ENCODE measurements around the gene DPF3.

DPF3 gene

GRCh38 chr14:72704502-72704901 lies 189.4 kb downstream of the DPF3 start:
- no peak for DNase-seq

DNA sequence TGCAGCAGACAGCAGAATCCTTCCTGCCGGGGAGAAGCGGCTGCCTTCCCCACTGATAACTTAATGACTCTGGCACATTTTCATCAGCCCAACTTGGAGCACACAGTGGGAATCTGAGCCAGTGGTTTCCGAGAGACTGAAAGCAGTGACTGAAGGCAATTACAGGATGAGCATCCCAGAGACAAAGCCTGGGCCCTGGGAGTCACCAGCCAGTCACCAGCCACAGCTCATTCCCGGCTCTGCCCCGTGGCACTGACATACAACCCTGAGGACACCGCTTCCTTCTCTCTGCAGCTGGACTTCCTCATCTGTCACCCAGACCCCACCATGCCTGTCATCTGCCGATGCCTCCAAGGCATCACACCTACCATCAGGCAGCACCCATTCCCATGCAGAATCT lies 192.3 kb downstream of the DPF3 start:
- no peak for DNase-seq

DNA sequence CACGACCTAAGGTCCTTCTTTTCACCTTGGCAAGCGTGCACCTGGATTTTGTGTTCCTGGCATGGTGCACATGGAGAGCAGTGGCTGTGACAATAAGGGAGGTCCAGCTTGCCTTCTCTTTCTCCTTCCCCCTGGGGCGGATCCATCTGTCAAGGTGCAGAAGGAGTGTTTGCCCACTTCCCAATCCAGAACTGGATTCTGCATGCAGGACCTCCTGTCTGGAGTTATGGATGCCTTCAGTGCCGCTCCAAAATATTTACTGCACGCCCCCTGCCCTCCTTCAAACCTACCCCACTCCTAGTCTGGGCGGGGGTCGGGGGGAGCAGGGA lies 192.7 kb downstream of the DPF3 start:
- DNase-seq = no peak

- DNase-seq = no peak
Observed at GRCh38 chr14:72700338-72701236, 193.3 kb downstream of the DPF3 start.

- DNase-seq = no peak
Observed at GRCh38 chr14:72699852-72700257, 194.0 kb downstream of the DPF3 start.

DNA sequence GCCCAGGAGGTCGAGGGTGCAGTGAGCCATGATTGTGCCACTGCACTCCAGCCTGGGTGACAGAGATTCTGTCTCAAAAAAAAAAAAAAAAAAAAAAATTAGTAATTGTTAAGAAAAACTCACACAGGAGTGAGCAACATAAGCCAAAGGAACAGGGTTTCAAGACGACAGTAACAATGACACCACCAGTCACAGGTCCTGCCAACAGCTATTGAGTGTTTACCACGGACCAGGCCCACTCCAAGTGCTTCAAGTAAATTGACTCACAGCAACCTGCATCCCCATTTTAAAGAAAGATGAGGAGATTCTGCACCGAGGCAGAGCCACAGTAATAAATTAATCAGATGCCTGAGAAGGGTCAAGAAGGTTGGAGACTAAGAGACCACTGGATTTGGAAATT lies 194.5 kb downstream of the DPF3 start:
- no peak for DNase-seq

- DNase-seq = no peak
Observed at GRCh38 chr14:72692696-72693095, 201.2 kb downstream of the DPF3 start.

GRCh38 chr14:72690324-72690723 lies 203.6 kb downstream of the DPF3 start:
- no peak for DNase-seq

DNA sequence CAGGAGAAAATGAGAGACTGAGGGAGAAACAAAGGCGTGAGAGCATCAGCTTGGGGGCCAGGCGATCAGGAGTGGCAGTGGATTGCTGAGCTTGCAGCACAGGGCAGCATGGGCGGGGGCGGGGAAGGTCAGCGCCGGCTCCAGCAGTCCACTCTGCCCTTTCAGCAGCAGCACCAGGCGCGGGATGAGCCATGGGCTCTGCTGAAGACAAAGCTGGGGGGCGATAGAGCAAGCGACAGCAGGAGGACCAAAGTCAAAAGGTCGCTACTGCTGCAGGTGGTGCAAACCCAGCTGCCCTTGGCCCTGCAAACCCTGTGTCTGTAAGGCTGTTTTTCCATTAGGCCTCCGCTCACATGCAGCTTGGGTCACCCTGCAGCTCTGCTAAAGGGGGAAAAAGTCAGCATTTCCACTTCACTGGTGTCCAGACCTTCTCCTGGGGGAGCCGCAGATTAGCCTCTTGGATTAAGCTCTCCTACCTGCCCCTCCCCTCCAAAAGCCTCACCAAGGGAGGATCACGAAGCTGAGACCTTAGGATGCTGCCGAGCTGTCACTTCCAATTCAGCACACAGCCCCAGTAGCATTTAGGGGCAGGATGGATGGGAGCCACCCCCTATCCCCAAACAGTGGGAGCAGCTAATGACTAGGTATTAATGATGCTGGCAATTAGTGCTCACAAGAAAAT lies 204.8 kb downstream of the DPF3 start:
- no peak for DNase-seq

DNA sequence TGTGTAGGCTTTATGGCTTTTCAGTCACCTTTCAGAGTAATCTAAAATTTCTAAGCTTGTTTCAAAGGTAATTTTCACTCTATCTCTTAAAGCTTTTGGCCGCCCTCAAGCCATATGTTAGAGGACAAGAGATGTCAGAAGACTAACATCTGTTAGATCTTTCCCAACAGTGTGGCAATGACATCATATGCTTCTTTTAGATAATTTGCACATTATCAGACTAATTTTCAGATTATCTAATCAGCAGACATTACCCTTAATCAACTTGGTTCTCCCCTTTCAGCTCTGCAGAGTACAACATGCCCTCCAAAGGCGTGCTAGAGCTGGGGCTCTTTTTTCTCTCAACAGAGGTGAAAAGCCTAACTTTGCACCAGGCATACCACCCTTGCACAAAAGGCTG lies 207.1 kb downstream of the DPF3 start:
- DNase-seq = no peak

DNA sequence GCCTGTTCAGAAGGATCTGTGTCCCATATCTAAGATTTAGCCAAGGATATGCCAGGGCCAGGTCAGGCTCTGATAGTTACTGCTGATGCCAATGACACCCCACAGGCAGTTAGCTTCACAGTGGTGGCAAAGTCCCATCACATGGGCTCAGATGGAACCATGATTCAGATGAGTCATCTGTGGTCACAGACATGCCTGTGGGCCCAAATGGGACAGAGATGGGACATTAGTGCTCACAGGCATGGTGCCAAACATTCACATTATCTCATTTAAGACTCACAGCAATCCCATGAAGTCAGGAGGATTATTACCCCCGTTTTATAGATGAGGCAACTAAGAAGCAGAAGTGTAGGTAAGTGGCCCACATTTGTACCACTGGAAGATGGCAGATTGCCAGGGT lies 207.8 kb downstream of the DPF3 start:
- DNase-seq = no peak

GRCh38 chr14:72685456-72685855 lies 208.4 kb downstream of the DPF3 start:
- DNase-seq = no peak

DNA sequence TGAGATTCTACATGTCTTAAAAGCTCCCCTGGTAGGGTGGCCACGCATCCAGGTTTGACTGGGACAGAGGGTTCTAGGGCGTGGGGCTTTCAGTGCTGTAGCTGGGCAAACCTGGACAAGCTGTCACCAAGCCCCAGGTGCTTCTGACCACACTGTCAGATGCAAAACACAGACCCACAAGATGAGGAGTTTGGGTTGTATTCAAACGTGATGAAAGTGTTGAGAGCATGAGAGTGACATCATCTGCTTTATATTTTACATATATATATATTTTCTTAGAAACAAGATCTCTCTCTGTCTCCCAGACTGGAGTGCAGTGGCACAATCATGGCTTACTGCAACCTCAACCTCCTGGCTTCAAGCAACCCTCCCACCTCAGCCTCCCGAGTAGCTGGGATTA lies 210.1 kb downstream of the DPF3 start:
- DNase-seq = no peak

DNA sequence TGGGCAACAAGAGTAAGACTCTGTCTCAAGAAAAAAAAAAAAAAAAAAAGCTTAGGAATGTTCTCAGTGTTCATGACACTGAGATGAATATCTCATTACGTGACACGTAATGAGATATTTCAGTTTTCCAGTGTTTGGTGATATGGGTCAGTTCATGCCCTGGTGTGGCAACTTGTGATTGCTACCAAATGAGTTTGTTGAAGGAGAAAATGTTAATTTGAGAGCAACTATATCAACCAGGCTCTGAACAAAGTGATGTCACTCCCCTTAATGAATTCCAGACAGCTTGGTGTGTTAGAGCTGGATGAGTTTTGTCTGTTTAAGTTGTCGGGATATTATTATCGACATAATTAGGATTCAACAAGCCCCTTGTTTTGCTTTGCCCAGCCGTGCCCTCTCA lies 211.7 kb downstream of the DPF3 start:
- DNase-seq = no peak

GRCh38 chr14:72680853-72681640 lies 212.9 kb downstream of the DPF3 start:
- no peak for DNase-seq

DNA sequence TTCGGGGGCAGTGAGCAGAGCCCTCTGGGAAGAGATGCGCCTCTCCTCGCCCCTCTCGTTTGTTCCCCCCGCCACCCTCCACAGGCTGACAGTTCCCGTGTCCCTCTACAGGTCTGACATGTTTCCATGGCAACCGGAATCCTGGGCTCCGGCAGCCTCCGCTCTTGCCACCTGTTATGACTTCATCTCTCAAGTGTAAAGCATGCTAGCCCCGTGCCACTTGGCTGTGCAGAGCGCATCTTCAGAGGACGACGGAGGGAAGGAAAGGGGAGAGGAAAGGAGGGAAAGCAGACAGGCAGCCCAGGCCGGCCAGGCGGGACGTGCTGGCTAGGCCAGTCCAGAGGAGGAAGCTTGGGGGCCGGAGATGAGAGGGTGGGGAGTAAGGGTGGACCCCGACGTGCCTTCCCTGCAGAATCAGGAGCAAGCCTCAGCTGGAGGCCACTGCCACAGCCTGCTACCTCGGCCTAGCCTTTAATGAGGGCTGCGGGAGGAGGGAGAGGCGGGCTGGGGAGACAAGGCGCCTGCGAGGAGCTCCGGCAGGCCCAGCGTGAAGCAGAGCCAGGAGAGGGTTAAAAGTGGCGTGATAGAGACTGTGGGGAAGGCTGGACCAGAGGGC lies 214.3 kb downstream of the DPF3 start:
- no peak for DNase-seq

DNA sequence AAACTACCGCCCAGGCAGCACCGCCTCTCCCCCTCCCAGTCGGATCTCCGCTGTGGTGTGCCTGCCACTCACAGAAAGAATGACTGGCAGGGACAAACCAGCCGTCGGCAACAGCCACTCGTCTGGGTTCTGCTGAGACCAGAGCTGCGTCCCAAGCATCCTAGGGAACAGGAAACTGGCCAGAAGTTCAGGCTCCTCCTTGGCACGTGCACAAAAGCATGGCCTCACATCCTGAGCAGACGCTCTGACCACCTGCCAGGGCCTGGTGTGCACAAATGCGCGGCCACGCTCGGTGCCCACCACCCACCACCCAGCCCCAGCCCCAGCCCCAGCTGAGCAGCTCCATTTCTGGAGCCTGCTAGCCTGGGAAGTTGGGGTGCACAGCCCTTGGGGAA lies 214.8 kb downstream of the DPF3 start:
- no peak for DNase-seq

DNA sequence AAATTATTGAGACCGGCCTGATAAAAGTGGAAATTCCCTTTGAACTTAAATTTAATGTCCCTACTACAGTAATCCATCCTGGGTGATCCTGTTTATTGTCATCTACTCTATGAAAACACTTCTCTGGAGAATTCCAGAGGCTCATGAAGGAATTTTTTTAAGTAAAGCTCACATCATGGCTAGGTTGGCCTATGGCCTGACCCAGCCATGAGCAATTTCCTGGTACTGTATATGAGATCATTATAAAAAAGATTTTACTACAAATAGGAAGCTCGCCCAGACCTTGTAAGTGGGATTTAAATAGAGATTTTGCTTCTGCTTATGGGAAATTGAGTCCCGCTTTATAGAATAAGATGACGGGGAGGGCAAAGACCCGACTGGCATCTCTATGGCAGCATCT lies 215.5 kb downstream of the DPF3 start:
- no peak for DNase-seq

DNA sequence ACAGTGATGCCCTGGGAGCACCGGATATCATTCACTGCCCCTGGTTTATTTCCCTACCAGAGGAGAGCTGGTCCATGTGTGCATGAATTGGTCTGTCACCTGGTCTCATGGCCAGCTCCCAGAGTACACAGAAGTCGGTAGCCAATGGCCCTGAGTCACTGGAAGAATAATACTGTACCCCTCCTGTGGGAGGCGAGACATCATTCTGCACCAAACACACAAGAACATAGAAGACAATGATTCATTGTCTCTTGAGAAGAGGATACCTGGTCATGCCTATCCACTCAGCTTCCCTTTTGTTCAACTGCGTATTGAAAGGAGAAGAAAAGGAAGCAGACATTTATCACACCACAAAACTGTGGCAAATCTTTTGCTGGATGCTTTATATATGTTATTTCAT lies 216.2 kb downstream of the DPF3 start:
- DNase-seq = no peak

DNA sequence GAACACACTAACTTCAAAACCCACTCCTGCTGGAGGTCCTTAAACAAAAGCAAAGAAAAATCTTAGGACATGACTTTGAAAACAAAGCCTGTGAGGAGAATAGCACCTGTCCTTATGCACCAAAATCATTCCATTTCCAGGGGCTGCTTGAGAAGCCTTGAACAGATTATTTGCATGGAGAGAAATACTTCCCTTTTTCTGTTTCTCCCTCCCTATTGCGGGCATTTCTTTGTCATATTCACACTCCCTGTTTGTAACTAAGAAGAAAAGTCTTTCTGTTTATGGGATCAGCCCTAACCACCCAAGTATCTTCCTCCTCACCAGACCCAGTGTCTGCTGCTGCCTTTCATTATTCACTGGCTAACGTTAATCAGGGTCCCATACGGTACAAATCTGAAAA lies 218.8 kb downstream of the DPF3 start:
- DNase-seq = no peak

GRCh38 chr14:72673179-72673578 lies 220.7 kb downstream of the DPF3 start:
- DNase-seq = no peak

GRCh38 chr14:72666610-72667009 lies 227.3 kb downstream of the DPF3 start:
- no peak for DNase-seq

DNA sequence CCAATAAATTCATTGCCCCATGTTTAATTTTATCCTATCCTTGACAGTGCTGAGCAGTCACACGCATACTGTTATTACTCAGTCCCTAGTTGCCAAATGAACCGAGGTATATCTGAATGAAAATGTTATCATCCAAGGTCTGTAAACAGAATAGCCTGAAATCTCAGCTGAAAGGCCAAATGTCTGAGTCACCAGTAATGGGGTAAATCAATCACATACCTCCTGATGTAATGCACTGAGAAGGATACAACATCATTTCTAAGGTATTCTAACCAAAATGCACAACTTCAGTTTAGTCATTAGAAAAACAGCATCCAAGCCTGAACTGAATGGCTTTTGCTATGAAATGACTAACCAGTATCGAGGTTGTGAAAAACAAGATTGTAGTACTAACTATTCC lies 228.6 kb downstream of the DPF3 start:
- no peak for DNase-seq

Data from stimulated activated CD4-positive, alpha-beta T cell treated with anti-CD3 and anti-CD28 coated beads, Interleukin-12 subunit alpha, Interleukin-12 subunit beta, amount 100 ng/mL, for 4 hours (primary cell).